Loucy (cell line): Measurements from ENCODE around the gene ATF6.

Experiments
- EZH2phosphoT487 ChIP-seq: fragments of 200-600 bp; IDR thresholded peaks from 2 replicates; pipeline ENCODE4 v1.6.1; 2018; ENCODE audit warnings: antibody characterized with exemption, mild to moderate bottlenecking, moderate library complexity, borderline replicate concordance
- TF ChIP-seq, protein P1 (sequence below): fragments of 200-600 bp; sonication (generic); conservative IDR thresholded peaks from 2 replicates; pipeline ENCODE4 v1.5.1; 2014; ENCODE audit warnings: mild to moderate bottlenecking, antibody characterized with exemption, low read length

DNA sequence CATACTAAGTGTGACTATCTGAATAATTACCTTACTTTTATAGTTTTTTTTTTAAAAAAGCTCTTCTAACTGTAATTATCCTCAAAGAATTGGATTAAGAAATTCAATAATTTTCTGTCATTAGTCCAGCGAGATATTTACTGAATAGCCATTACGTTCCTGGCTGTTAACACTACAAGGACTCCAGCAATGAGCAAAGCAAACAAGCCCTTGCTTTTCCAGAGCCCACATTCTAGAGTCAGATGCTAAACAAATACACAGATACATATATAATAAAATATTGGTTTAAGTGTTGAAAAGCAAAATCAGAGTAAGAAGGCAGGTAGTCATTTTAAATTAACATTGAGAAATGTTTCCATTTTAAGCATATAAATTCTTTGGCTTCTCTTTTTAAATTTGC is 118.4 kb downstream of the ATF6 start:
- TF ChIP-seq, protein P1, sequence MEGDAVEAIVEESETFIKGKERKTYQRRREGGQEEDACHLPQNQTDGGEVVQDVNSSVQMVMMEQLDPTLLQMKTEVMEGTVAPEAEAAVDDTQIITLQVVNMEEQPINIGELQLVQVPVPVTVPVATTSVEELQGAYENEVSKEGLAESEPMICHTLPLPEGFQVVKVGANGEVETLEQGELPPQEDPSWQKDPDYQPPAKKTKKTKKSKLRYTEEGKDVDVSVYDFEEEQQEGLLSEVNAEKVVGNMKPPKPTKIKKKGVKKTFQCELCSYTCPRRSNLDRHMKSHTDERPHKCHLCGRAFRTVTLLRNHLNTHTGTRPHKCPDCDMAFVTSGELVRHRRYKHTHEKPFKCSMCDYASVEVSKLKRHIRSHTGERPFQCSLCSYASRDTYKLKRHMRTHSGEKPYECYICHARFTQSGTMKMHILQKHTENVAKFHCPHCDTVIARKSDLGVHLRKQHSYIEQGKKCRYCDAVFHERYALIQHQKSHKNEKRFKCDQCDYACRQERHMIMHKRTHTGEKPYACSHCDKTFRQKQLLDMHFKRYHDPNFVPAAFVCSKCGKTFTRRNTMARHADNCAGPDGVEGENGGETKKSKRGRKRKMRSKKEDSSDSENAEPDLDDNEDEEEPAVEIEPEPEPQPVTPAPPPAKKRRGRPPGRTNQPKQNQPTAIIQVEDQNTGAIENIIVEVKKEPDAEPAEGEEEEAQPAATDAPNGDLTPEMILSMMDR: no peak
- no peak for TF ChIP-seq EZH2phosphoT487
